H1 (cell line): Measurements from ENCODE around the gene GLYR1. TPM values are rescaled to one million over a fixed set of nuclear protein-coding genes. Genes with fewer than 3 reads are reported as not detected.

Experiments
- CTCF ChIA-PET: fragments of 300-600 bp; sonication (Branson Sonifier 250); formaldehyde crosslinking; loops from one replicate; lab custom pipeline; 2021; ENCODE audit not compliant: partially characterized antibody; lab: Charles Lee
- POLR2A ChIA-PET: fragments of 300-600 bp; sonication (Branson Sonifier 250); formaldehyde crosslinking; loops from one replicate; lab custom pipeline; 2021; ENCODE audit warnings: inconsistent platforms; ENCODE audit not compliant: partially characterized antibody; lab: Charles Lee
- DNase-seq, 2 experiments: peaks; one replicate each; pipeline versions ENCODE4 v3.0.0 to v3.0.0-alpha.2; 2010 to 2022; ENCODE audit warnings: low spot score in 2 of 2, low read depth in 1 of 2, mixed read lengths in 1 of 2
- FAIRE-seq: peaks from 2 replicates; lab custom pipeline; 2011; peaks lifted over from hg19 to GRCh38; lab: Jason Lieb, UNC
- H2AFZ ChIP-seq: 2 replicates; pipeline ENCODE4 v1.8.1; 2012; ENCODE audit warnings: low read length, inconsistent platforms
- H2AK5ac ChIP-seq: 2 replicates; pipeline ENCODE4 v1.6.1; 2013; ENCODE audit warnings: low read depth, low read length
- H2BK120ac ChIP-seq: replicated peaks from 2 replicates; pipeline ENCODE3; 2013; ENCODE audit warnings: low read depth, low read length, inconsistent platforms
- H2BK12ac ChIP-seq: 2 replicates; pipeline ENCODE4 v1.6.1; 2013; ENCODE audit warnings: low read depth, low read length
- H2BK15ac ChIP-seq: 2 replicates; pipeline ENCODE4 v1.6.1; 2013; ENCODE audit warnings: low read length
- H2BK20ac ChIP-seq: 2 replicates; pipeline ENCODE4 v1.6.1; 2013; ENCODE audit warnings: low read length
- H2BK5ac ChIP-seq: 2 replicates; pipeline ENCODE4 v1.6.1; 2013; ENCODE audit warnings: low read depth, low read length
- H3K14ac ChIP-seq: 2 replicates; pipeline ENCODE4 v1.6.1; 2013; ENCODE audit warnings: inconsistent platforms; ENCODE audit not compliant: insufficient read length
- H3K18ac ChIP-seq: 2 replicates; pipeline ENCODE4 v1.6.1; 2013; ENCODE audit warnings: low read length; ENCODE audit errors: extremely low read depth
- H3K23ac ChIP-seq: 2 replicates; pipeline ENCODE4 v1.6.1; 2013; ENCODE audit warnings: inconsistent platforms; ENCODE audit not compliant: insufficient read length
- H3K23me2 ChIP-seq: 2 replicates; pipeline ENCODE4 v1.6.1; 2013; ENCODE audit warnings: low read depth, low read length
- H3K27ac ChIP-seq: 2 replicates; pipeline ENCODE4 v1.6.1; 2011; ENCODE audit warnings: low read depth, low read length, inconsistent platforms
- H3K27me3 ChIP-seq, 4 experiments: replicated peaks in 1 of 4; 1 replicate in 1 of 4; 2 replicates in 3 of 4; pipeline versions ENCODE4 v1.6.1 to v1.8.1; 2011 to 2013; ENCODE audit warnings: low read length in 3 of 4, mild to moderate bottlenecking in 3 of 4, inconsistent platforms in 2 of 4, mixed read lengths in 2 of 4, moderate library complexity in 1 of 4; ENCODE audit not compliant: control insufficient read depth in 3 of 4, insufficient read depth in 3 of 4; ENCODE audit errors: extremely low read depth in 1 of 4
- H3K36me3 ChIP-seq, 4 experiments: 2 replicates each; pipeline versions ENCODE4 v1.6.1 to v1.8.1; 2011 to 2013; ENCODE audit warnings: mild to moderate bottlenecking in 4 of 4, low read length in 3 of 4, moderate library complexity in 2 of 4, control low read depth in 1 of 4, inconsistent platforms in 1 of 4; ENCODE audit not compliant: insufficient read depth in 4 of 4, control insufficient read depth in 2 of 4
- H3K4ac ChIP-seq: replicated peaks from 2 replicates; pipeline ENCODE3; 2013; ENCODE audit warnings: low read length, low read depth, mixed read lengths, inconsistent platforms; ENCODE audit not compliant: insufficient read length
- H3K4me1 ChIP-seq, 4 experiments: replicated peaks in 1 of 4; 1 replicate in 1 of 4; 2 replicates in 3 of 4; pipeline versions ENCODE4 v1.6.1 to v1.8.1; 2011 to 2013; ENCODE audit warnings: low read length in 3 of 4, inconsistent platforms in 2 of 4, mixed read lengths in 1 of 4; ENCODE audit not compliant: insufficient read depth in 4 of 4, control insufficient read depth in 3 of 4
- H3K4me2 ChIP-seq, 2 experiments: 2 replicates each; pipeline versions ENCODE4 v1.6.1 to v1.8.1; 2011 to 2013; ENCODE audit warnings: low read depth in 2 of 2, low read length in 2 of 2, control low read depth in 1 of 2, inconsistent platforms in 1 of 2, mild to moderate bottlenecking in 1 of 2; ENCODE audit not compliant: insufficient read depth in 1 of 2
- H3K4me3 ChIP-seq, 4 experiments: fragments of 200-600, 300-600 bp in 1 of 4; sonication (generic), shearing (Covaris generic), sonication (Bioruptor Twin) in 1 of 4; 2 replicates each; pipeline versions ENCODE4 v1.5.1 to v1.8.1; 2011 to 2016; ENCODE audit warnings: low read length in 4 of 4, low read depth in 3 of 4, control low read depth in 2 of 4, inconsistent platforms in 2 of 4, mild to moderate bottlenecking in 2 of 4, mixed read lengths in 1 of 4, moderate library complexity in 1 of 4; ENCODE audit not compliant: insufficient read depth in 2 of 4; ENCODE audit errors: extremely low read depth in 1 of 4
- H3K56ac ChIP-seq: replicated peaks from 2 replicates; pipeline ENCODE3; 2013; ENCODE audit warnings: low read depth, mild to moderate bottlenecking, mixed read lengths, low read length, inconsistent platforms; ENCODE audit not compliant: insufficient read length
- H3K79me1 ChIP-seq: 2 replicates; pipeline ENCODE4 v1.6.1; 2013; ENCODE audit warnings: low read depth, low read length, control low read depth
- H3K79me2 ChIP-seq, 2 experiments: 2 replicates each; pipeline versions ENCODE4 v1.6.1 to v1.8.1; 2012 to 2013; ENCODE audit warnings: low read length in 2 of 2, mild to moderate bottlenecking in 2 of 2, inconsistent platforms in 1 of 2; ENCODE audit not compliant: insufficient read depth in 2 of 2, control insufficient read depth in 1 of 2
- H3K9ac ChIP-seq, 4 experiments: replicated peaks in 1 of 4; 1 replicate in 1 of 4; 2 replicates in 3 of 4; pipeline versions ENCODE4 v1.6.1 to v1.8.1; 2011 to 2013; ENCODE audit warnings: low read depth in 3 of 4, low read length in 3 of 4, control low read depth in 2 of 4, mild to moderate bottlenecking in 2 of 4, moderate library complexity in 2 of 4, inconsistent platforms in 1 of 4; ENCODE audit errors: extremely low read depth in 1 of 4
- H3K9me3 ChIP-seq, 2 experiments: 2 replicates each; pipeline versions ENCODE4 v1.6.1 to v1.8.1; 2012 to 2013; ENCODE audit warnings: mild to moderate bottlenecking in 2 of 2, moderate library complexity in 2 of 2, control low read depth in 1 of 2, inconsistent platforms in 1 of 2, low read depth in 1 of 2, low read length in 1 of 2, mixed read lengths in 1 of 2; ENCODE audit not compliant: insufficient read depth in 2 of 2
- H4K20me1 ChIP-seq, 2 experiments: replicated peaks in 1 of 2; 2 replicates each; pipeline versions ENCODE3 to v1.8.1; 2011 to 2013; ENCODE audit warnings: inconsistent platforms in 2 of 2, low read length in 2 of 2, mild to moderate bottlenecking in 1 of 2; ENCODE audit not compliant: insufficient read depth in 2 of 2, control insufficient read depth in 1 of 2
- H4K5ac ChIP-seq: 2 replicates; pipeline ENCODE4 v1.6.1; 2013; ENCODE audit warnings: low read length, low read depth, mixed read lengths, inconsistent platforms; ENCODE audit not compliant: insufficient read length
- H4K8ac ChIP-seq: 2 replicates; pipeline ENCODE4 v1.8.0; 2013; ENCODE audit warnings: mild to moderate bottlenecking, moderate library complexity, low read length, inconsistent platforms; ENCODE audit not compliant: insufficient read depth; ENCODE audit errors: extremely low read depth
- H4K91ac ChIP-seq: replicated peaks from 2 replicates; pipeline ENCODE3; 2013; ENCODE audit warnings: low read length, mixed read lengths, inconsistent platforms; ENCODE audit not compliant: insufficient read length
- BCL11A ChIP-seq, 2 experiments: IDR thresholded peaks; one replicate each; pipeline ENCODE4 v1.6.1; 2011; ENCODE audit warnings: low read depth in 2 of 2, low read length in 2 of 2, mild to moderate bottlenecking in 2 of 2
- CBX8 ChIP-seq: fragments of 300-800, 300-1000 bp; sonication (generic); IDR thresholded peaks from 2 replicates; pipeline ENCODE4 v1.7.1; 2016; ENCODE audit warnings: low read depth, low read length, borderline replicate concordance
- CHD1 ChIP-seq: IDR thresholded peaks from 2 replicates; pipeline ENCODE4 v1.6.1; 2012; ENCODE audit warnings: low read depth, low read length, improper control_type of control experiment
- CTBP2 ChIP-seq: IDR thresholded peaks from 2 replicates; pipeline ENCODE4 v1.7.0; 2011; ENCODE audit warnings: borderline replicate concordance, mild to moderate bottlenecking, moderate library complexity, mixed read lengths, low read length; ENCODE audit not compliant: insufficient read depth, insufficient read length
- CTCF ChIP-seq, 3 experiments: IDR thresholded peaks; 1 replicate in 2 of 3; 2 replicates in 1 of 3; pipeline versions ENCODE4 v1.5.1 to v1.6.1; 2011; ENCODE audit warnings: low read length in 3 of 3, mild to moderate bottlenecking in 3 of 3, inconsistent platforms in 2 of 3, low read depth in 1 of 3, moderate library complexity in 1 of 3; ENCODE audit not compliant: insufficient read depth in 1 of 3; ENCODE audit errors: control extremely low read depth in 1 of 3
- KDM1A ChIP-seq: fragments of 200-600, 300-600 bp; sonication (generic); IDR thresholded peaks from 2 replicates; pipeline ENCODE4 v1.7.1; 2016; ENCODE audit warnings: mild to moderate bottlenecking, low read length, borderline replicate concordance
- RBBP5 ChIP-seq: IDR thresholded peaks from 2 replicates; pipeline ENCODE4 v1.7.1; 2012; ENCODE audit warnings: low read depth, mild to moderate bottlenecking, inconsistent platforms, low read length, moderate library complexity, borderline replicate concordance
- SIX5 ChIP-seq: IDR thresholded peaks from 2 replicates; pipeline ENCODE4 v1.6.1; 2011; ENCODE audit warnings: mild to moderate bottlenecking, low read depth, low read length
- WGBS, 2 experiments: shearing (Covaris generic) in 1 of 2; methylation state at CpG; one replicate each; pipeline versions ENCODE4 v1.1.6 to v1.1.7; 2013 to 2015; ENCODE audit warnings: low lambda C conversion rate in 2 of 2, mixed read lengths in 2 of 2, inconsistent platforms in 1 of 2, low coverage in 1 of 2, missing lambda C conversion rate in 1 of 2; ENCODE audit not compliant: insufficient replicate concordance in 2 of 2, insufficient coverage in 1 of 2, insufficient read length in 1 of 2; ENCODE audit errors: extremely low coverage in 1 of 2, missing lambda C conversion rate in 1 of 2; 5-methylcytosine and 5-hydroxymethylcytosine counted together
- polyA plus RNA-seq, 7 experiments: library from polyadenylated mRNA; depleted of rRNA in 3 of 7; stranded (reverse) in 5 of 7; unstranded in 2 of 7; fragments of >200 nt in 5 of 7; fragments of 200-250 nt in 2 of 7; gene quantifications; 1 replicate in 5 of 7; 2 replicates in 1 of 7; 4 replicates in 1 of 7; pipeline versions ENCODE4 v1.2.1 to v1.2.3, GENCODE V29; 2011 to 2013; ENCODE audit warnings: missing spikeins in 2 of 7, mixed read lengths in 2 of 7
- total RNA-seq: library from RNA; stranded (reverse); fragmentation: NEBNext Ultra II Directional; extraction: Animal tissue kit (Norgen Biotek cat#: 25700); gene quantifications from 2 replicates; pipeline ENCODE4 v1.2.1, GENCODE V29; 2021

GLYR1 gene
- total and polyA plus RNA-seq, 2 of the 8 experiments (the other 6 are each of a cell fraction or from before 2014, with no cell fraction given) = 50.2 to 115 TPM

- Histone ChIP-seq H4K91ac (no peak overlapping the region), H2BK20ac (no peak overlapping the region), H2BK5ac (no peak overlapping the region), H2BK120ac (no peak overlapping the region), H3K27ac (no peak overlapping the region), H4K8ac (no peak overlapping the region), H3K4me1 (no peaks in the 10 kb centered on the region), H3K27me3 (no peaks in the 10 kb centered on the region), H4K5ac (no peak overlapping the region), H3K4me2 (no peak overlapping the region), H3K23me2 (no peaks in the 10 kb centered on the region), H3K9me3 (no peaks in the 10 kb centered on the region), H2AFZ (no peak overlapping the region), H3K18ac (no peak overlapping the region), H2BK15ac (no peak overlapping the region), H3K56ac (peak overlapping the region; percentile 25), H2AK5ac (no peak overlapping the region), H2BK12ac (no peak overlapping the region), H4K20me1 (peaks cover 0 to 8% of the 10 kb centered on the region in 2 experiments), H3K14ac (no peak overlapping the region), H3K4me3 (no peak overlapping the region), H3K9ac (no peak overlapping the region), H3K79me1 (no peaks in the 10 kb centered on the region), H3K36me3 (peaks cover 10 to 53% (median 40%) of the 10 kb centered on the region in 4 experiments), H3K79me2 (no peaks in the 10 kb centered on the region), H3K4ac (no peak overlapping the region), H3K23ac (no peak overlapping the region)
- no peak for FAIRE-seq
- no peak for DNase-seq
- POLR2A ChIA-PET = interaction anchor here (0.6 kb wide), 1 partner anchor 56 kb away, joined by 4 read pairs; no protein-coding TSS in a partner anchor
- WGBS, 2 experiments = 94% methylated on average over 16 of the region's 16 CpGs; no CpG with 5 or more reads in 1 of the 2 experiments
- CTCF ChIA-PET = interaction anchor here (1.4 kb wide), 1 partner anchor 96 kb away, joined by 7 read pairs; no protein-coding TSS in a partner anchor
- no peak for TF ChIP-seq CBX8
- TF ChIP-seq CTBP2 = no peak
- TF ChIP-seq SIX5 = no peak
- TF ChIP-seq RBBP5 = no peak
- TF ChIP-seq KDM1A = no peak
- TF ChIP-seq BCL11A (IDR thresholded peaks at IDR 0.05; ENCODE audit: low read depth in 2 of 2, low read length in 2 of 2) = no peak
- TF ChIP-seq CHD1 = no peak
- TF ChIP-seq CTCF (IDR thresholded peaks at IDR 0.05; ENCODE audit: control extremely low read depth in 1 of 3, insufficient read depth in 1 of 3, low read depth in 1 of 3, low read length in 3 of 3) = no peak
Observed at GRCh38 chr16:4813251-4814003, 33.7 kb downstream of the GLYR1 start.
